Measurements from ENCODE around the gene PLA2G4A. TPM values are rescaled to one million over a fixed set of nuclear protein-coding genes. Genes with fewer than 3 reads are reported as not detected.

The PLA2G4A gene
- total RNA-seq, 1 donor from 2014 or later: 0.10 TPM

- Mint-ChIP-seq H3K27me3 (ENCODE audit: low read depth) (peaks cover 10% of the 10 kb centered on the region), H3K9me3 (ENCODE audit: low read depth) (peaks cover 9% of the 10 kb centered on the region), H3K27ac (ENCODE audit: unreplicated experiment) (no peak overlapping the region), H3K4me3 (ENCODE audit: unreplicated experiment) (no peak overlapping the region), H3K36me3 (ENCODE audit: low read depth) (no peaks in the 10 kb centered on the region), H3K4me1 (ENCODE audit: low read depth) (no peaks in the 10 kb centered on the region)
- DNase-seq (ENCODE audit: low spot score): no peak
- TF ChIP-seq CTCF (IDR thresholded peaks at IDR 0.05): no peak
Measured at GRCh38 chr1:187003353-187003752, 174.6 kb downstream of the PLA2G4A start.

GRCh38 chr1:187006896-187007295 lies 178.1 kb downstream of the PLA2G4A start:
- Mint-ChIP-seq H3K27me3 (ENCODE audit: low read depth) (peaks cover 1% of the 10 kb centered on the region), H3K27ac (ENCODE audit: unreplicated experiment) (no peak overlapping the region), H3K36me3 (ENCODE audit: low read depth) (no peaks in the 10 kb centered on the region), H3K9me3 (ENCODE audit: low read depth) (peaks cover 9% of the 10 kb centered on the region), H3K4me1 (ENCODE audit: low read depth) (no peaks in the 10 kb centered on the region), H3K4me3 (ENCODE audit: unreplicated experiment) (no peak overlapping the region)
- TF ChIP-seq CTCF (IDR thresholded peaks at IDR 0.05): no peak
- DNase-seq (ENCODE audit: low spot score): no peak

GRCh38 chr1:187009320-187009719 lies 180.6 kb downstream of the PLA2G4A start:
- H3K4me1 Mint-ChIP-seq (ENCODE audit: low read depth): no peaks in the 10 kb centered on the region
- peaks cover 1% of the 10 kb centered on the region for H3K27me3 Mint-ChIP-seq (ENCODE audit: low read depth)
- H3K36me3 Mint-ChIP-seq (ENCODE audit: low read depth): no peaks in the 10 kb centered on the region
- DNase-seq (ENCODE audit: low spot score): no peak
- TF ChIP-seq CTCF (IDR thresholded peaks at IDR 0.05): no peak
- H3K9me3 Mint-ChIP-seq (ENCODE audit: low read depth): peaks cover 3% of the 10 kb centered on the region
- H3K27ac Mint-ChIP-seq (ENCODE audit: unreplicated experiment): no peak overlapping the region
- H3K4me3 Mint-ChIP-seq (ENCODE audit: unreplicated experiment): no peak overlapping the region

- no peak overlapping the region for H3K27ac Mint-ChIP-seq (ENCODE audit: unreplicated experiment)
- H3K9me3 Mint-ChIP-seq (ENCODE audit: low read depth): peaks cover 3% of the 10 kb centered on the region
- no peaks in the 10 kb centered on the region for H3K36me3 Mint-ChIP-seq (ENCODE audit: low read depth)
- no peaks in the 10 kb centered on the region for H3K4me1 Mint-ChIP-seq (ENCODE audit: low read depth)
- TF ChIP-seq CTCF (IDR thresholded peaks at IDR 0.05): no peak
- H3K4me3 Mint-ChIP-seq (ENCODE audit: unreplicated experiment): no peak overlapping the region
- DNase-seq (ENCODE audit: low spot score): no peak
- peaks cover 1% of the 10 kb centered on the region for H3K27me3 Mint-ChIP-seq (ENCODE audit: low read depth)
Measured at GRCh38 chr1:187010571-187011309, 182.0 kb downstream of the PLA2G4A start.

- TF ChIP-seq CTCF (IDR thresholded peaks at IDR 0.05): no peak
- no peak for DNase-seq (ENCODE audit: low spot score)
- Mint-ChIP-seq H3K4me1 (ENCODE audit: low read depth) (no peaks in the 10 kb centered on the region), H3K27ac (ENCODE audit: unreplicated experiment) (no peak overlapping the region), H3K4me3 (ENCODE audit: unreplicated experiment) (no peak overlapping the region), H3K9me3 (ENCODE audit: low read depth) (no peaks in the 10 kb centered on the region), H3K27me3 (ENCODE audit: low read depth) (peaks cover 3% of the 10 kb centered on the region), H3K36me3 (ENCODE audit: low read depth) (no peaks in the 10 kb centered on the region)
Measured at GRCh38 chr1:187013582-187014200, 184.9 kb downstream of the PLA2G4A start.
